GM19372 (cell line): ENCODE measurements around the gene CCDC38.
A peak's percentile ranks its signal among the peaks of the same experiment; 100 is the strongest.

Source experiments
- ATAC-seq: cut with Tn5 transposase; IDR thresholded peaks from one replicate; pipeline ENCODE4 v1.9.1; 2021; ENCODE audit warnings: mild to moderate bottlenecking, low read depth, moderate library complexity; ENCODE audit not compliant: unreplicated experiment

Gene CCDC38

GRCh38 chr12:95963096-95963495 lies 20.7 kb upstream of the CCDC38 start:
- ATAC-seq: no peak

GRCh38 chr12:95962222-95962621 lies 19.8 kb upstream of the CCDC38 start:
- no peak for ATAC-seq

- no peak for ATAC-seq
Observed at GRCh38 chr12:95960241-95960640, 17.8 kb upstream of the CCDC38 start.

- no peak for ATAC-seq
Observed at GRCh38 chr12:95959107-95959506, 16.7 kb upstream of the CCDC38 start.

GRCh38 chr12:95956557-95957145 lies 14.2 kb upstream of the CCDC38 start:
- no peak for ATAC-seq

GRCh38 chr12:95955549-95956159 lies 13.2 kb upstream of the CCDC38 start:
- ATAC-seq: no peak

GRCh38 chr12:95953000-95953399 lies 10.6 kb upstream of the CCDC38 start:
- no peak for ATAC-seq

GRCh38 chr12:95951515-95951914 lies 9.1 kb upstream of the CCDC38 start:
- ATAC-seq: no peak

- no peak for ATAC-seq
Observed at GRCh38 chr12:95949477-95950206, 7.2 kb upstream of the CCDC38 start.

- no peak for ATAC-seq
Observed at GRCh38 chr12:95944108-95944704, 1.8 kb upstream of the CCDC38 start.

GRCh38 chr12:95943330-95943842 lies 972 bp upstream of the CCDC38 start, which contains the start of gene AMDHD1:
Gene AMDHD1, plus strand, starts transcription at chr12:95943331. Its CDS starts 68 bp downstream, at chr12:95943399.
- peak; percentile 59 for ATAC-seq

- ATAC-seq: no peak
Observed at GRCh38 chr12:95942101-95942523, 302 bp downstream of the CCDC38 start.

- ATAC-seq: no peak
Observed at GRCh38 chr12:95940514-95940913, 1.9 kb downstream of the CCDC38 start.

- ATAC-seq: no peak
Observed at GRCh38 chr12:95922231-95922630, 20.2 kb downstream of the CCDC38 start.

- no peak for ATAC-seq
Observed at GRCh38 chr12:95919110-95919509, 23.3 kb downstream of the CCDC38 start.

- ATAC-seq: no peak
Observed at GRCh38 chr12:95918194-95918993, 24.0 kb downstream of the CCDC38 start.

GRCh38 chr12:95909871-95910270 lies 32.5 kb downstream of the CCDC38 start:
- no peak for ATAC-seq

- ATAC-seq: no peak
Observed at GRCh38 chr12:95908573-95908972, 33.8 kb downstream of the CCDC38 start.

- ATAC-seq: no peak
Observed at GRCh38 chr12:95898081-95898480, 44.3 kb downstream of the CCDC38 start.

- ATAC-seq: no peak
Observed at GRCh38 chr12:95896846-95897245, 45.6 kb downstream of the CCDC38 start.
